ENCODE data around the gene HNRNPCL1. TPM values are rescaled to one million over a fixed set of nuclear protein-coding genes. Genes with fewer than 3 reads are reported as not detected.
"Not testable (repeated sequence)": the region's sequence is repeated elsewhere in the genome, so short reads cannot be mapped to it uniquely, and the experiment has no call there.

HNRNPCL1 gene
- not detected in 3 replicates for total RNA-seq

DNA sequence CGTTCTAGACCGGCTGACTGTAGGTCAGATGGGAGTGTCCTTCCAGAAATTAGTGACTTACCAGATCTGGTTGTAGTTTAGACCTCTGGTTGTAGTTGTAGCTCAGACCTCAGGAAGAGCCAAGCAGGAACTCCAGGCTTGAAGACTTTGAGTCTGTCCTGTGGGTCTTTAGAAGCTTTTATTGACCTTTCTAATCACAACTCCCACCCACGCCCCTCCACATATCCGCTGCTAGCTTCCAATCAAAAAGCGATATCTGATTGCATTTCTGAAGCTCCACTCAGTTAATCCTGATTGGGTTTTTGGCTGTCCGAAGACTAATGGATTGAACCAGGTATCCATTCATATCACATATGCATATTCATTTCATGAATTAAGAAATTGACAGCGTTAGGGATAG lies at the start of gene HNRNPCL1:
Gene HNRNPCL1, minus strand, starts transcription at position 101 of the 400 bp plus-strand sequence. CDS start 431 bp downstream, outside the sequence.
- not testable (repeated sequence) for H3K4me3 Mint-ChIP-seq; H3K27me3 Mint-ChIP-seq (ENCODE audit: low read depth)
- H3K9me3 Mint-ChIP-seq = peaks cover 52% of the 10 kb centered on the region

DNA sequence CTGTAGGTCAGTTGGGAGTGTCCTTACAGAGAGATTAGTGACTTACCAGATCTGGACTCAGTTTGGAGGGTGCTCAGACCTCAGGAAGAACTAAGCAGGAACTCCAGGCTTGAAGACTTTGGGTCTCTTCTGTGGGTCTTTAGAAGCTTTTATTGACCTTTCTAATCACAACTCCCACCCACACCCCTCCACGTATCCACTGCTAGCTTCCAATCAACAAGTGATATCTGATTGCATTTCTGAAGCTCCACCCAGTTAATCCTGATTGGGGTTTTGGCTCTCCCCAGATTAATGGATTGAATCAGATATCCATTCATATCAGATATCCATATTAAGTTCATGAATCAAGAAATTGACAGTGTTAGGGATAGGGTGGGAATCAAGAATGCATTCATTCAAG lies 49.6 kb upstream of the HNRNPCL1 start, which contains the start of gene PRAMEF10:
Gene PRAMEF10, minus strand, starts transcription at position 101 of the 400 bp plus-strand sequence. CDS start 2,423 bp downstream, outside the sequence.
- not testable (repeated sequence) for H3K9me3 Mint-ChIP-seq; H3K27ac Mint-ChIP-seq; H3K36me3 Mint-ChIP-seq; H3K4me3 Mint-ChIP-seq; H3K27me3 Mint-ChIP-seq (ENCODE audit: low read depth); H3K4me1 Mint-ChIP-seq; DNase-seq (ENCODE audit: low spot score in 2 of 2, unreplicated experiment in 2 of 2)

More for the DNA sequence above, at the start of gene HNRNPCL1:
- DNase-seq (ENCODE audit: low spot score in 2 of 2, unreplicated experiment in 2 of 2); H3K36me3 Mint-ChIP-seq; H3K27ac Mint-ChIP-seq; H3K4me1 Mint-ChIP-seq: not testable (repeated sequence)

DNA sequence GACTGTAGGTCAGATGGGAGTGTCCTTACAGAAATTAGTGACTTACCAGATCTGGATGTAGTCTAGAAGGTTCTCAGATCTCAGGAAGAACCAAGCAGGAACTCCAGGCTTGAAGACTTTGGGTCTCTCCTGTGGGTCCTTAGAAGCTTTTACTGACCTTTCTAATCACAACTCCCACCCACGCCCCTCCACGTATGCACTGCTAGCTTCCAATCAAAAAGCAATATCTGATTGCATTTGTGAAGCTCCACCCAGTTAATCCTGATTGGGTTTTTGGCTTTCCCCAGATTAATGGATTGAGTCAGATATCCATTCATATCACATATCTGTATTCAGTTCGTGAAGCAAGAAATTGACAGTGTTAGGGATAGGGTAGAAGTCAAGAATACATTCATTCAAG lies 37.6 kb upstream of the HNRNPCL1 start, which contains the start of gene PRAMEF4:
Gene PRAMEF4, minus strand, starts transcription at position 101 of the 400 bp plus-strand sequence. CDS start 2,807 bp downstream, outside the sequence.
- H3K36me3 Mint-ChIP-seq; H3K9me3 Mint-ChIP-seq; H3K27me3 Mint-ChIP-seq (ENCODE audit: low read depth); H3K27ac Mint-ChIP-seq; H3K4me1 Mint-ChIP-seq; H3K4me3 Mint-ChIP-seq; DNase-seq (ENCODE audit: low spot score in 2 of 2, unreplicated experiment in 2 of 2): not testable (repeated sequence)

DNA sequence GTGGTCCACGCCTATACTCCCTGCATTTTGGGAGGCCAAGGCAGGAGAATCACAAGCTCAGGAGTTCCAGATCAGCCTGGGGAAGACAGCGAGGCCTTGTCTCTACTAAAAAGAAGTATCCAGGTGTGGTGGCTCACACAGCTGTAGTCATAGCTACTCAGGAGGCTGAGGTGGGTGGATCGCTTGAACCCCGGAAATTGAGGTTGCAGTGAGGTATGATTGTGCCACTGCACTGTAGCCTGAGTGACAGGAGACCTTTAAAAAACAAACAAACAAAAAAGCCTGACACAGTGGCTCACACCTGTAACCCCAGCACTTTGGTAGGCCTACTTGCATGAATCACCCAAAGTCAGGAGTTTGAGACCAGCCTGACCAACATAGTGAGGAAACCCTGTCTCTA lies 29.9 kb upstream of the HNRNPCL1 start:
- H3K27me3 Mint-ChIP-seq (ENCODE audit: low read depth); H3K4me3 Mint-ChIP-seq; H3K36me3 Mint-ChIP-seq; H3K27ac Mint-ChIP-seq; H3K4me1 Mint-ChIP-seq; DNase-seq (ENCODE audit: low spot score in 2 of 2, unreplicated experiment in 2 of 2); H3K9me3 Mint-ChIP-seq: not testable (repeated sequence)

DNA sequence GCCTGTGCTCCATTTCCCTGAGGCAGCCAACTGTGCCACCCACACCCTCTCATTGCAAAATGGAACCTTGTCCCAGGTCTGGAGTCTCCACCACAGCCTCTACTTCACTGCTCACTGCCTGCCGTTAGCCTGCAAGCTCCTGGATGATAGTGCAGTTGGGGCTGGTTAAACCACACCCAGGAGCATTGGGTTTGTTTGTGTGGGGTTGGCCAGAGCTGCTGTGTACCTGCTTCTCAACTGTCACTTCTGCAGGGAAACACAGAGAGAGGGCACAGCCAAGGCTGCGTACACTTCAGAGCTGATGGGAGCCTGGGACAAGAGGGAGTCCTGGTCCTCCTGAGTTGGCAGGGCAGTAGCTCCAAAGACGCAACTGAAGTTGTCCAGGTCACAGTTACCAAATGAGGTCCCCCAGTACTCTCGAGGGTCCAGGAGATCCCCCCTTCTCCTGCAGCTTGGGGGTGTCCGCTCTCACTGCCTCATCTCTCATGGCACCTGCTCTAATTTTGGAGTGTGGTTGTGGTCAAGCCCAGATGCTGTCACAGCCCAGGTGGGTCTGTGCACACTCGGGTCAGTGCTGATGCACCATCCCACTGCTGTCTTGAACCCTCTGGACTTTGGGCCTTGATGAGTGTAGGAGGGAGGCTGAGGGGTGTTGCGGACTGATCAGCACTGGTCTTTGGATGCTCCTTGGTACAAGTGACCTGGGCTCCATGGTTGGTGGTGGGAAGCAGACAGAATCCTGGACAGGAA lies 14.8 kb upstream of the HNRNPCL1 start:
- H3K27me3 Mint-ChIP-seq (ENCODE audit: low read depth); H3K4me1 Mint-ChIP-seq; H3K27ac Mint-ChIP-seq; DNase-seq (ENCODE audit: low spot score in 2 of 2, unreplicated experiment in 2 of 2); H3K36me3 Mint-ChIP-seq; H3K4me3 Mint-ChIP-seq: not testable (repeated sequence)
- H3K9me3 Mint-ChIP-seq = peaks cover 32% of the 10 kb centered on the region

DNA sequence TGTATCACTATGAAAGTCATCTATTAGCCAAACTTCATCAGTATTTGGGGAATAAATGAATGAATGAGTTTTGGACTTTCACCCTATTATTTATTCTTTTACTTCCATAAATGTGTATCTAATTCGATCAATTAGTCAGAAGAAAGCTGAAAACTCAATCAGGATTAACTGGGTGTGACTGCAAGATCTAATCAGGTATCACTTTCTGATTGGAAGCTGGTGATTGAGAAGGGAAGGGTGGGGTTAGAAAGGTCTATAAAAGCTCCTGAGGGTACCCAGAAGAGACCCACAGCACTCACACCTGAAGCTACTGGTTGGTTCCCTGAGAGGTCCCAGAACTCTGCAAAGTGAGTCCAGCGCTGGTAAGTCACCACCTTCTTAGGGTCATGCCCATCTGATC lies 8.3 kb upstream of the HNRNPCL1 start, which contains the start of gene PRAMEF2:
Gene PRAMEF2, plus strand, starts transcription at position 301 of the 400 bp plus-strand sequence. CDS start 1,924 bp downstream, outside the sequence.
- H3K9me3 Mint-ChIP-seq = peaks cover 29% of the 10 kb centered on the region
- not testable (repeated sequence) for DNase-seq (ENCODE audit: low spot score in 2 of 2, unreplicated experiment in 2 of 2); H3K27me3 Mint-ChIP-seq (ENCODE audit: low read depth); H3K36me3 Mint-ChIP-seq; H3K27ac Mint-ChIP-seq; H3K4me3 Mint-ChIP-seq; H3K4me1 Mint-ChIP-seq

DNA sequence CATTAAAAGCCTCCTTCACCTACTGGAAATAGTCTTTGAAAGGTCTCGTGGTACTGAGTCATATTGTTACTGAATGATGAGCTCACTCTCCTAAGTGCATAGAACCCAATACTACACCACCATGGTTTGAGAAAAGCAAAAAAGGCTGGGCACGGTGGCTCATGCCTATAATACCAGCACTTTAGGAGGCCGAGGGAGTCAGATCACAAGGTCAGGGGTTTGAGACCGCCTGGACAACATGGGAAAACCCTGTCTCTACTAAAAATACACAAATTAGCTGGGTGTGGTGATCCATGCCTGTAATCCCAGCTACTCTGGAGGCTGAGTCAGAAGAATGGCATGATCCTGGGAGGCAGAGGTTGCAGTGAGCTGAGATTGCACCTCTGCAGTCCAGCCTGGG lies 3.3 kb upstream of the HNRNPCL1 start:
- Mint-ChIP-seq H3K36me3 (peaks cover 2% of the 10 kb centered on the region), H3K4me1 (no peaks in the 10 kb centered on the region), H3K27me3 (ENCODE audit: low read depth) (no peaks in the 10 kb centered on the region), H3K4me3 (no peak overlapping the region), H3K9me3 (peaks cover 48% of the 10 kb centered on the region), H3K27ac (no peak overlapping the region)
- no peak for DNase-seq (ENCODE audit: low spot score in 2 of 2, unreplicated experiment in 2 of 2)
- TF ChIP-seq, protein P1, sequence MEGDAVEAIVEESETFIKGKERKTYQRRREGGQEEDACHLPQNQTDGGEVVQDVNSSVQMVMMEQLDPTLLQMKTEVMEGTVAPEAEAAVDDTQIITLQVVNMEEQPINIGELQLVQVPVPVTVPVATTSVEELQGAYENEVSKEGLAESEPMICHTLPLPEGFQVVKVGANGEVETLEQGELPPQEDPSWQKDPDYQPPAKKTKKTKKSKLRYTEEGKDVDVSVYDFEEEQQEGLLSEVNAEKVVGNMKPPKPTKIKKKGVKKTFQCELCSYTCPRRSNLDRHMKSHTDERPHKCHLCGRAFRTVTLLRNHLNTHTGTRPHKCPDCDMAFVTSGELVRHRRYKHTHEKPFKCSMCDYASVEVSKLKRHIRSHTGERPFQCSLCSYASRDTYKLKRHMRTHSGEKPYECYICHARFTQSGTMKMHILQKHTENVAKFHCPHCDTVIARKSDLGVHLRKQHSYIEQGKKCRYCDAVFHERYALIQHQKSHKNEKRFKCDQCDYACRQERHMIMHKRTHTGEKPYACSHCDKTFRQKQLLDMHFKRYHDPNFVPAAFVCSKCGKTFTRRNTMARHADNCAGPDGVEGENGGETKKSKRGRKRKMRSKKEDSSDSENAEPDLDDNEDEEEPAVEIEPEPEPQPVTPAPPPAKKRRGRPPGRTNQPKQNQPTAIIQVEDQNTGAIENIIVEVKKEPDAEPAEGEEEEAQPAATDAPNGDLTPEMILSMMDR (IDR thresholded peaks at IDR 0.05; ENCODE audit: unreplicated experiment) = no peak

DNA sequence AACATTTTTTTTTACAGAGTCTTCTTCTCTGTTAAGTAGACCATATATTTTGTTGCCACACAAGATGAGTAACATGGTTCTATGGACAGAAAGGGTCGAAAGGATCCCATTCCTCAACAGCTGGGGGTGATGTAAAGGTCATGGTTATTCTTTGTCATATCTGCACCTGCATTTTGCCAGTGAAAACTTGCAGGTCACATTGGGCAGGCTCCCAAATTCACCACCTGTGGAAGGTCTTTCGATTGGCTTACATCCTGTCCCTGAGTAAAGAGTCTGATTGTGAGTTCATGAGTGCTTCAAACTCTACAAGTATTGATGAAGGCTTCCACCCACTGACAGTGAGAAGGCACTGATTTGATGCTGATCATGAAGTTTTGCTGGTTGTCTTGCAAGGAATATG lies 15.3 kb downstream of the HNRNPCL1 start:
- H3K36me3 Mint-ChIP-seq; DNase-seq (ENCODE audit: low spot score in 2 of 2, unreplicated experiment in 2 of 2); H3K4me1 Mint-ChIP-seq; H3K27ac Mint-ChIP-seq; H3K4me3 Mint-ChIP-seq; H3K27me3 Mint-ChIP-seq (ENCODE audit: low read depth): not testable (repeated sequence)
- peaks cover 30% of the 10 kb centered on the region for H3K9me3 Mint-ChIP-seq

DNA sequence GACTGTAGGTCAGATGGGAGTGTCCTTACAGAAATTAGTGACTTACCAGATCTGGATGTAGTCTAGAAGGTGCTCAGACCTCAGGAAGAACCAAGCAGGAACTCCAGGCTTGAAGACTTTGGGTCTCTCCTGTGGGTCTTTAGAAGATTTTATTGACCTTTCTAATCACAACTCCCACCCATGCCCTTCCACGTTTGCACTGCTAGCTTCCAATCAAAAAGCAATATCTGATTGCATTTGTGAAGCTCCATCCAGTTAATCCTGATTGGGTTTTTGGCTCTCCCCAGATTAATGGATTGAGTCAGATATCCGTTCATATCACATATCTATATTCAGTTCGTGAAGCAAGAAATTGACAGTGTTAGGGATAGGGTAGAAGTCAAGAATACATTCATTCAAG lies 17.2 kb downstream of the HNRNPCL1 start, which contains the start of gene PRAMEF11:
Gene PRAMEF11, minus strand, starts transcription at position 101 of the 400 bp plus-strand sequence. CDS start 2,621 bp downstream, outside the sequence.
- H3K4me1 Mint-ChIP-seq; H3K4me3 Mint-ChIP-seq; H3K36me3 Mint-ChIP-seq; H3K27me3 Mint-ChIP-seq (ENCODE audit: low read depth); H3K27ac Mint-ChIP-seq; DNase-seq (ENCODE audit: low spot score in 2 of 2, unreplicated experiment in 2 of 2): not testable (repeated sequence)
- peaks cover 29% of the 10 kb centered on the region for H3K9me3 Mint-ChIP-seq

DNA sequence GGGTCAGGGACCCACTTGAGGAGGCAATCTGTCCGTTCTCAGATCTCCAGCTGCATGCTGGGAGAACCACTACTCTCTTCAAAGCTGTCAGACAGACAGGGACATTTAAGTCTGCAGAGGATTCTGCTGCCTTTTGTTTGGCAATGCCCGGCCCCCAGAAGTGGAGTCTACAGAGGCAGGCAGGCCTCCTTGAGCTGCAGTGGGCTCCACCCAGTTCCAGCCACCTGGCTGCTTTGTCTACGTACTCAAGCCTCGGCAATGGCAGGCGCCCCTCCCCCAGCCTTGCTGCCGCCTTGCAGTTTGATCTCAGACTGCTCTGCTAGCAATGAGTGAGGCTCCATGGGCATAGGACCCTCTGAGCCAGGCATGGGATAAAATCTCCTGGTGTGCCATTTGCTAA lies 29.5 kb downstream of the HNRNPCL1 start:
- DNase-seq (ENCODE audit: low spot score in 2 of 2, unreplicated experiment in 2 of 2); H3K27me3 Mint-ChIP-seq (ENCODE audit: low read depth); H3K4me3 Mint-ChIP-seq; H3K27ac Mint-ChIP-seq; H3K36me3 Mint-ChIP-seq; H3K4me1 Mint-ChIP-seq: not testable (repeated sequence)
- peaks cover 34% of the 10 kb centered on the region for H3K9me3 Mint-ChIP-seq

All from mesothelial cell of epicardium (in vitro differentiated cells).